ENCODE results near the gene TFCP2. TPM values are rescaled to one million over a fixed set of nuclear protein-coding genes. Genes with fewer than 3 reads are reported as not detected.

The TFCP2 gene
- total RNA-seq, 1 experiment from 2014 or later = 33.9 TPM

GRCh38 chr12:51056242-51056641 is 116.7 kb downstream of the TFCP2 start:
- BruUV-seq (replicated peaks) = no TSS peak
- DNase-seq (ENCODE audit: low read depth, low spot score) (peak; percentile 24), ATAC-seq (no peak)
- no peaks in the 10 kb centered on the region for H3K4me1 ChIP-seq (ENCODE audit: control insufficient read depth, insufficient read depth, low read length)
- TF ChIP-seq CTCF (IDR thresholded peaks at IDR 0.05) (no peak), POLR2AphosphoS5 (IDR thresholded peaks at IDR 0.05; ENCODE audit: low read depth, low read length) (no peak), SIN3A (IDR thresholded peaks at IDR 0.05; ENCODE audit: borderline replicate concordance, insufficient read depth, low read depth, low read length) (no peak)
- no peak overlapping the region for H3K4me3 ChIP-seq (ENCODE audit: low read depth in 2 of 2, low read length in 2 of 2)
- POLR2A ChIA-PET = interaction anchor here (0.5 to 0.7 kb wide), 2 partner anchors 24 to 162 kb away, joined by 4 to 6 read pairs; partner anchors contain the start of gene POU6F1
- CTCF ChIA-PET = interaction anchor here (0.6 kb wide), 1 partner anchor 26 kb away, joined by 3 read pairs; no protein-coding TSS in a partner anchor
- intact Hi-C loops (cut with micrococcal nuclease; ENCODE audit: unreplicated experiment) (no loop called here), in situ Hi-C loops (cut with HindIII; ENCODE audit: low pct_unique_long_range_greater_than_20kb, low sequenced_read_pairs) (no loop called here)
- H3K27me3 ChIP-seq (ENCODE audit: control insufficient read depth, insufficient read depth, low read length) = no peaks in the 10 kb centered on the region
- H3K36me3 ChIP-seq (ENCODE audit: control insufficient read depth, insufficient read depth, low read length) = peaks cover 20% of the 10 kb centered on the region
- no peak overlapping the region for H3K27ac ChIP-seq (ENCODE audit: low read length)
- no peaks in the 10 kb centered on the region for H3K9me3 ChIP-seq (ENCODE audit: control insufficient read depth, insufficient read depth, low read depth, low read length)

- no TSS peak for BruUV-seq (replicated peaks)
- H3K36me3 ChIP-seq (ENCODE audit: control insufficient read depth, insufficient read depth, low read length) = peaks cover 11% of the 10 kb centered on the region
Measured at GRCh38 chr12:51055060-51055459, 117.9 kb downstream of the TFCP2 start.

More at GRCh38 chr12:51055060-51055459, 117.9 kb downstream of the TFCP2 start:
- Histone ChIP-seq H3K27me3 (ENCODE audit: control insufficient read depth, insufficient read depth, low read length) (no peaks in the 10 kb centered on the region), H3K4me3 (ENCODE audit: low read depth in 2 of 2, low read length in 2 of 2) (no peak overlapping the region), H3K27ac (ENCODE audit: low read length) (no peak overlapping the region), H3K9me3 (ENCODE audit: control insufficient read depth, insufficient read depth, low read depth, low read length) (no peaks in the 10 kb centered on the region), H3K4me1 (ENCODE audit: control insufficient read depth, insufficient read depth, low read length) (no peaks in the 10 kb centered on the region)
- intact Hi-C loops (cut with micrococcal nuclease; ENCODE audit: unreplicated experiment) = no loop called here
- ATAC-seq (no peak), DNase-seq (ENCODE audit: low read depth, low spot score) (no peak)
- in situ Hi-C loops (cut with HindIII; ENCODE audit: low pct_unique_long_range_greater_than_20kb, low sequenced_read_pairs) = no loop called here
- ChIA-PET POLR2A (no interaction called here), CTCF (no interaction called here)
- TF ChIP-seq CTCF (IDR thresholded peaks at IDR 0.05) (no peak), SIN3A (IDR thresholded peaks at IDR 0.05; ENCODE audit: borderline replicate concordance, insufficient read depth, low read depth, low read length) (no peak), TCF7L2 (IDR thresholded peaks at IDR 0.05; ENCODE audit: low read depth, low read length) (no peak), REST (IDR thresholded peaks at IDR 0.05; ENCODE audit: insufficient read depth in 1 of 2, low read depth in 2 of 2, low read length in 1 of 2) (no peak), POLR2AphosphoS5 (IDR thresholded peaks at IDR 0.05; ENCODE audit: low read depth, low read length) (no peak)

All from Panc1 (cell line).